Stimulated activated CD4-positive, alpha-beta T cell treated with anti-CD3 and anti-CD28 coated beads, TNF-alpha, amount 100 ng/mL, for 1 hour (primary cell): ENCODE results near the gene EPHB1.
"Not testable (repeated sequence)": the region's sequence is repeated elsewhere in the genome, so short reads cannot be mapped to it uniquely, and the experiment has no call there.

Experiments
- DNase-seq, 3 donors: peaks; one replicate each; pipeline ENCODE4 v3.0.0-alpha.2; 2020; ENCODE audit warnings: low read depth in 3 of 3, low spot score in 1 of 3

EPHB1 gene

GRCh38 chr3:135107043-135107442, 312.0 kb downstream of the EPHB1 start:
- no peak for DNase-seq

- DNase-seq, result no peak
These were observed 314.6 kb downstream of the EPHB1 start for GRCh38 chr3:135109681-135110080.

GRCh38 chr3:135114551-135114950, 319.5 kb downstream of the EPHB1 start:
- not testable (repeated sequence) for DNase-seq

GRCh38 chr3:135117977-135118376, 322.9 kb downstream of the EPHB1 start:
- DNase-seq, result no peak

- DNase-seq, result no peak
These were observed 323.7 kb downstream of the EPHB1 start for GRCh38 chr3:135118792-135119191.

- no peak for DNase-seq
These were observed 330.2 kb downstream of the EPHB1 start for GRCh38 chr3:135125171-135125801.

GRCh38 chr3:135127946-135128470, 332.9 kb downstream of the EPHB1 start:
- DNase-seq, result no peak

GRCh38 chr3:135128818-135129217, 333.8 kb downstream of the EPHB1 start:
- DNase-seq, result no peak

- no peak for DNase-seq
These were observed 336.2 kb downstream of the EPHB1 start for GRCh38 chr3:135131290-135131689.

GRCh38 chr3:135133905-135134683, 339.0 kb downstream of the EPHB1 start:
- DNase-seq, result no peak

- DNase-seq, result no peak
These were observed 339.6 kb downstream of the EPHB1 start for GRCh38 chr3:135134684-135135075.

GRCh38 chr3:135135445-135135844, 340.4 kb downstream of the EPHB1 start:
- no peak for DNase-seq

GRCh38 chr3:135136361-135137100, 341.5 kb downstream of the EPHB1 start:
- DNase-seq, result no peak

GRCh38 chr3:135137296-135137695, 342.2 kb downstream of the EPHB1 start:
- no peak for DNase-seq

- DNase-seq, result no peak
These were observed 343.7 kb downstream of the EPHB1 start for GRCh38 chr3:135138776-135139175.

GRCh38 chr3:135140591-135140990, 345.5 kb downstream of the EPHB1 start:
- no peak for DNase-seq

GRCh38 chr3:135141160-135141559, 346.1 kb downstream of the EPHB1 start:
- no peak for DNase-seq

- no peak for DNase-seq
These were observed 346.6 kb downstream of the EPHB1 start for GRCh38 chr3:135141672-135142071.

- DNase-seq, result no peak
These were observed 347.5 kb downstream of the EPHB1 start for GRCh38 chr3:135142530-135142929.

GRCh38 chr3:135143474-135143873, 348.4 kb downstream of the EPHB1 start:
- no peak for DNase-seq

- no peak for DNase-seq
These were observed 350.5 kb downstream of the EPHB1 start for GRCh38 chr3:135145581-135145980.

GRCh38 chr3:135147657-135148056, 352.6 kb downstream of the EPHB1 start:
- DNase-seq, result no peak
